ENCODE results near the gene IKZF2. TPM values are rescaled to one million over a fixed set of nuclear protein-coding genes. Genes with fewer than 3 reads are reported as not detected.

IKZF2 gene
- polyA plus RNA-seq, 3 donors = 8.2 to 9.1 (median 8.4) TPM

DNA sequence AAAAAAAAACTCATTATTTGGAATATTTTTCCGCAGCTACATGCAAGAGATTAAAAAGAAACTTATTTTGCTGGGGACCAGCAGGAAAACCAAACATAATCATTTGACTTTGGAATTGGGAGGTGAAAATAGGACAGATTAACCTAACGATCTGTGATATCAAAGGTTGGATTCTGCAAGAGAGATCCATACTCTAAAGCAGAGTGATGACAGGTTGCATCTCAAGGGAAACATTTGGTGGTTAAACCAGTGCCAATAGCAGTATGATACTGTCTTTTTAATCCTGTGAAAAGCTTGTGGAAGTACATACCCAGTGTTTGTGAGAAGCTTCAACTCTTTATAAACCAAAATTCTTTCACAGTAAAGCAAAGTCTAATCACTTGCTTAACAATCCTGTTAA is 5.3 kb upstream of the IKZF2 start:
- DNase-seq (ENCODE audit: low read depth in 3 of 3, low spot score in 2 of 3) = no peak

DNA sequence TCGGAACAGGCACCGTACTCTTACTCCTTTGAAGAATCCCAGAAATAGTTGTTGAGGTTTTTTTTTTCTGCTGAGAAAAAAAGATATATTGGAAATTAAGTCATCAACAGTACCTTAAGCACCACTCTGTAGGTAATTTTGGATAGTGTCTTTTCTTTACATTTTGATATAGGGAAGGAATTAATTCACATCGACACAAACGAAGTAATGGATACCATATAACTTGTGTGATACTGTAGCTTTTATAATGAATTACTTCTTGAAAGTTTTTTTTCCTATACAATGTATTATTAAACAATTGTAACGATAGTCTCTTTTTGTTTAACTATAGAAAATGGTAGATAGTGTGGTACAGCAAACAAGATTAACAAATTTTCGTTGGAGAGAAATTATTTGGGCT is 1.5 kb upstream of the IKZF2 start:
- DNase-seq (ENCODE audit: low read depth in 3 of 3, low spot score in 2 of 3) = no peak

DNA sequence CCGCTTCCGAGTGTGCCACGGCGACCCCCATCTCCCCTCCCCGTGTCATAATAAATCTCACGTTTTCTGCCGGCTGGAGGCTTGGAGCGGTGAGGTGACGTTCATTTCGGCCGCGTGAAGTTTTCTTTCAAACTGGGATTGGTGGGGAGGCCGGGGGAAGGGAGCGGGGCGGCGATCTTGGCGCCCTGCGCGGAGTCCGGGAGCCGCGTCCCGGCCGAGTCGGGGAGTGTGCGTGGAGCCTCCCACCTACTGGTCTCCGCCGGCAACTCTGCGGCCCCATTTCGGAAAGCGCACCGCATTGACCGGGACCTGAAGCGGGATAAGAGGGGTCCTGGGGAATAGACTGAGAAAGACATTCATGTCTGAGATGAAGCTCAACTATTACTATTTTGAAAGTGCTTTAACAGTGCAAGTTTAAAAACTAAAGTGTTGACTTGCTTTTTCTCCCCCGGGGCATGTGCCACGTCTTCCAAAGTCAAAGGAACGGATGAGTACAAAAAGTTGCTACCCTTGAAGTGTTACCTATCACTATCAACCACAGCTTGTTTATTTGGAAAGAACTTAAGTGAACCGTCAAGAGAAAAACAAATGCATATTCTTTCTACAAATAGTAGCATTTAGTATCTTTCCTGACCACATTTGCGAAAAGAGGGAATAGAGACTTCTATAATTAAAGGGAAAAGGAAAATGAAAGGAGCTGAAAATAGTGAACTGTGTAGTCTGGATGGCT is 818 bp upstream of the IKZF2 start:
- peak in 1 of 3 donors; percentile 27 for DNase-seq (ENCODE audit: low read depth in 3 of 3, low spot score in 2 of 3)

GRCh38 chr2:213150315-213151097 is 906 bp downstream of the IKZF2 start:
- DNase-seq (ENCODE audit: low read depth in 3 of 3, low spot score in 2 of 3) = no peak

GRCh38 chr2:213149949-213150314 is 1.5 kb downstream of the IKZF2 start:
- no peak for DNase-seq (ENCODE audit: low read depth in 3 of 3, low spot score in 2 of 3)

DNA sequence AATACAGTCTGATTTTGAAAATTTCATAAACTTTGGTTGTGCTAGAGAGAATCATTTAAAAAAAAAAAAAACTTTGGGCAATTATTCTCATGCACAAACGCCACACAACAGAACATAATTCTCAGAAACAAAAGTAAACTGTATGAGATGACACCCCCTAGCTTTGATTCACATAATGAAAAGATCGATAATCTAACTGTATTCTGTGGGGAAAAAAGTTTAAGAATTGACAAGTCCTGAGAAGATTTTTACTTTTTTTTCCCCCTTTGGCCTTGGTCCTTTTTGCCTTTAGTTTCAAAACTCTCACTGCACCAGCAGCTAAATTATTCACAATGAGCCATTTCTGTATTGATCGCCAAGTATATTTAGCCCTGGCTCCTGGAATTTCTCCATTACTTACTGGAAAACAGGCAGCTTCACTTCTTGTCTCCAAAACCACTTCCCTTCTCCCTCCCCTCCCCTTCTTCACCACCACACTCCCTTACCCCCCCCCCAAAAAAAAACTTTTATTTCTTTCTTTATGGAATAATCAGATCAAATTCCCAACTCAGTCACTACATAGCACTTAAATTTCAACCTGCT is 2.0 kb downstream of the IKZF2 start:
- DNase-seq (ENCODE audit: low read depth in 3 of 3, low spot score in 2 of 3) = no peak

GRCh38 chr2:213148572-213149261 is 2.7 kb downstream of the IKZF2 start:
- no peak for DNase-seq (ENCODE audit: low read depth in 3 of 3, low spot score in 2 of 3)

DNA sequence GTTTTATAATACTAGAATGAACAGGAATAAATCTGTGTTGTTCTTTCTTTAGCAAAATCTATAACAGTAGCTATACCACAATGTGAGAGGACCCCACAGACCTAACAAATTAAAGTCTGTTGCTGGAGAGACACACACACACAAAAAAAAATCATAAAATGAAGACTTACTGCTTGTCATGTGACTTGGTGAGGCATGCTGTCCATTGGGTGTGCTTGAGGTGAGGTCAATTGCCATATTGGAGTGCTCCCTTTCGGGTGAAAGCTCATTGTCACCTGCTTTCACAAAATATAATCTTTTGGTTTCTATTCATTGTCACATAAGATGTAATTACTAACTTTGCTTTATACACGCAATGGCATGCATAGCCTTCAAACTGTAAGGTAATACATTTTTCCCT is 3.9 kb downstream of the IKZF2 start:
- DNase-seq (ENCODE audit: low read depth in 3 of 3, low spot score in 2 of 3) = no peak

GRCh38 chr2:213145715-213146242 is 5.6 kb downstream of the IKZF2 start:
- no peak for DNase-seq (ENCODE audit: low read depth in 3 of 3, low spot score in 2 of 3)

- no peak for DNase-seq (ENCODE audit: low read depth in 3 of 3, low spot score in 2 of 3)
These were observed 14.3 kb downstream of the IKZF2 start for GRCh38 chr2:213137064-213137463.

DNA sequence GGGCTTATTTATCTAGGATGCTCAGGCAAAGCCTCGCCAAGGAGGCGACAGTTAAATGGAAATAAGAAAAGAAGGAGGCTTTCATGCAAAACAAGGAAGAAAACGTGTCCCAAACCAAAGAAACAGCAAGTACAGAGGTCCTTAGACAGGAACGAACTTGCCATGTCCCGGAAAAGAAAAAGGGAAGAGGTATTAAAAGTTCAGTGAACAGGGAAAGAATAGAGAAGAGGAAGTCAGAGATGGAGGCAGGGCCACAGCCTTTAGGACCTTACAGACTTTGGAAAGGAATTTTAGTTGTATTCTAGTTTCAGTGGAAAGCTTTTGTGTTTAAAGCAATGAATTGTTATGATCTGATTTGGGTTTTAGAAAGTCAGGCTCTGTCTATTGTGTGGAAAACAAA is 22.1 kb downstream of the IKZF2 start:
- no peak for DNase-seq (ENCODE audit: low read depth in 3 of 3, low spot score in 2 of 3)

DNA sequence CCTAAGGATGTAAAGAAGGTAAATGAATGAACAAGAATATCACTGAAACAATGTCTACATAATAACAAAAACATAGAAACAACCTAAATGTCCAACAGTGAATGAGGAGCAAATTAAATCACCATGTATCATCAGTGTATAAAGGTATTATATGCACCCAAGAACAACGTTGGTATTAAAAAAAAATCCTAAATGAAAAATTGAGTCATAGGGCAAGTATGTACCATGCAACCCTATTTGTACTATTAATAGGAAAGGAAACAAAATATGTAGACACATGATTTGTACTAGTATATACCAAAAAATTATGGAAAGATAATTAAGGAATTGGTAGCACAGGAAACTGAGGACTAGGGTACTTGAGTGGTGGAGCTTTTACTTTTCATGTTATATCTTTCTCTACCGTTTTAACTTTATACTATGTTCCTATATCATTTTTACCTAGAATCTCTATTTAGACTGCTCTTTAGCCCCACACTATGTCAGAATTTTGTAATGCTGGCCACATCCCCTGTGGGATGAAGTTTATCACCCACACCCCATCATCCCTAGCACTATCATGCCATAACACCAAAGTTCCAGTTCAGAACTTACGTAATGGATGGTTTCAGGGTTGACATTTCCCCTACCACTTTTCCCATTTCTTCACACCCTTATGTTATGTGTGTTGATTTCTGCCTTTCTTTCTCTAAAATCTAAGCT is 25.6 kb downstream of the IKZF2 start:
- no peak for DNase-seq (ENCODE audit: low read depth in 3 of 3, low spot score in 2 of 3)

DNA sequence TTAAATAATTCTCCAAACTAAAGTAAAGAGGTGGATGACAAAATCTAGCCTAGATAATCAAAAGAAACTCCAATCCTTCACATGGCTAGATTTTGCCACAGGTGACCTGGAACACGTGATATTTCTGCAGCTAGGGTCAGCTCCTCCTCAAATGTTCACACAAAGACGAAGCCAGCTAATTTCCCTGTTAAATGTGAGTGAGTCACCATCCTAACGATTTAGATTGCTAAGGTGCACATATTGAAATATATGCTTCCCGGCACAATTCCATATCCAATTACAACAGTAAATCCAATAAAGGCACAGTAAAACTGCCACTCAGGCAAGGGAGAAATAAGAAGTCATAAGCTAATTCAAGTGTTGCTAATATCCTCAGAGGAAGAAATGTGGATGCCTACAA is 28.7 kb downstream of the IKZF2 start:
- no peak for DNase-seq (ENCODE audit: low read depth in 3 of 3, low spot score in 2 of 3)

DNA sequence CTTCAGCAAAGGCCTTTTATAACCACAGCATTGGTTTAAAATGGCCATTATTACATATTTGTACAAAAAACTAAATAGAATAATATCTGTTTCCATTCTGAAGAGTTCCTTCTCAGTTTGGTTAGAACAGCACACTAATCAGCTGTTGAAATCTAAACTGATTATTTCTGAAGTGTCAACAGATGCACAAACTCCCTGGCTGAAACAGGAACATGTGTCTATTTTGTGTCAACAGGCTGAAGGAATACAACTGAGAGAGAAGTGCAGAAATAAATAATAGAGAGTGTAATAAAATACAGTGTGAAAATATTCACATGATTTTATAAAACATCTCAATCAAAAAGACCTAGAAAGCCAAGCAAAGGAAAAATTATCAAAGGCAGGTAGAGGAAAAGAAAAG is 29.7 kb downstream of the IKZF2 start:
- no peak for DNase-seq (ENCODE audit: low read depth in 3 of 3, low spot score in 2 of 3)

GRCh38 chr2:213119061-213119809 is 32.2 kb downstream of the IKZF2 start:
- DNase-seq (ENCODE audit: low read depth in 3 of 3, low spot score in 2 of 3) = no peak

DNA sequence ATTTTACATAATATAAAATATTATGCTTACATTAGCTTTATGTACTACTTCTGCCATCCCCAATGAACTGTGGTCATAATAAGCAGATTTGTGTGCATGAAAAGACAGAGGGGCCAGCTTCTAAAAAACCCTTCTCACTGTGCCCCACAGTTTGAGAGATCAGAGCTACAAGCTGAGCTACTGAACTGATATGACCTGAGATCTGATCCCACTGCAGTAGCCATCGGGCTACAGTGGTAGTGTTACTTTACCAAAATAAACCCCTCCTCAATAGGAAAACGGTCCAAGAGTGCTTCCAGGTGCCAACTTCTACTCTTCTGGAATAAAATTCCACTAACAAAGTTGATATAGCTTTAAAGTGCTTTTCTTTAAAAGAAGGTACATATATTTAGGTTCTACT is 43.1 kb downstream of the IKZF2 start:
- no peak for DNase-seq (ENCODE audit: low read depth in 3 of 3, low spot score in 2 of 3)

DNA sequence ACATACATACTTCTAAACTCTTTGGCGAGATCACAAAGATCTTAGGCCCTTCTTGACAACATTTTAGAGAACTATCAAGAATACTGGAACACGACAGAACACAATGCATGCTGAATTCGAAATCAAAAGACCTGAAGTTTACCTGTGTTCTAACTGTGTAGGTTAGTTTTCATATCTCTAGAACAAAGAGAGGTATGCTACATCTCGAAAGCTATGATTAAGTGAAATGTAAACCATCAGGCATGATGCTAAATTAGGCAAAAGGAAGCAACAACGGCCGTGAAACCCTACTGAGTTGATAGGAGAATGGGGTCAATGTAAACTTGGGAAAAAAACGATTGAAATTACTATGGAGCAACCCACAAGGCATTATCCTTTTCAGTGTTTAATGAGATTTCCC is 43.7 kb downstream of the IKZF2 start:
- DNase-seq (ENCODE audit: low read depth in 3 of 3, low spot score in 2 of 3) = no peak

- no peak for DNase-seq (ENCODE audit: low read depth in 3 of 3, low spot score in 2 of 3)
These were observed 46.2 kb downstream of the IKZF2 start for GRCh38 chr2:213105212-213105611.

- DNase-seq (ENCODE audit: low read depth in 3 of 3, low spot score in 2 of 3) = no peak
These were observed 46.6 kb downstream of the IKZF2 start for GRCh38 chr2:213104903-213105202.

Data from right renal cortex interstitium (tissue), 3 donors.